GM19239 (cell line): ENCODE data around the gene PPM1N.

ENCODE experiments used
- DNase-seq: peaks from one replicate; pipeline ENCODE4 v3.0.0; 2011; ENCODE audit warnings: low spot score; ENCODE audit not compliant: insufficient read length
- FAIRE-seq: peaks from 2 replicates; lab custom pipeline; 2011; peaks lifted over from hg19 to GRCh38; lab: Jason Lieb, UNC

Gene PPM1N

DNA sequence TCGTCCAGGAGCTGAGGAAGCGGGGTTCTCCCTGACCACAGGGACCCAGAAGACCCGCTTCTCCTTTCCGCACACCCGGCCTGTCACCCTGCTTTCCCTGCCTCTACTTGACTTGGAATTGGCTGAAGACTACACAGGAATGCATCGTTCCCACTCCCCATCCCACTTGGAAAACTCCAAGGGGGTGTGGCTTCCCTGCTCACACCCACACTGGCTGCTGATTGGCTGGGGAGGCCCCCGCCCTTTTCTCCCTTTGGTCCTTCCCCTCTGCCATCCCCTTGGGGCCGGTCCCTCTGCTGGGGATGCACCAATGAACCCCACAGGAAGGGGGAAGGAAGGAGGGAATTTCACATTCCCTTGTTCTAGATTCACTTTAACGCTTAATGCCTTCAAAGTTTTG is 27.9 kb downstream of the PPM1N start:
- DNase-seq (no peak), FAIRE-seq (no peak)

- DNase-seq (no peak), FAIRE-seq (no peak)
Observed at GRCh38 chr19:45526971-45527370, 28.7 kb downstream of the PPM1N start.

GRCh38 chr19:45527731-45528130 is 29.5 kb downstream of the PPM1N start:
- FAIRE-seq (no peak), DNase-seq (no peak)

DNA sequence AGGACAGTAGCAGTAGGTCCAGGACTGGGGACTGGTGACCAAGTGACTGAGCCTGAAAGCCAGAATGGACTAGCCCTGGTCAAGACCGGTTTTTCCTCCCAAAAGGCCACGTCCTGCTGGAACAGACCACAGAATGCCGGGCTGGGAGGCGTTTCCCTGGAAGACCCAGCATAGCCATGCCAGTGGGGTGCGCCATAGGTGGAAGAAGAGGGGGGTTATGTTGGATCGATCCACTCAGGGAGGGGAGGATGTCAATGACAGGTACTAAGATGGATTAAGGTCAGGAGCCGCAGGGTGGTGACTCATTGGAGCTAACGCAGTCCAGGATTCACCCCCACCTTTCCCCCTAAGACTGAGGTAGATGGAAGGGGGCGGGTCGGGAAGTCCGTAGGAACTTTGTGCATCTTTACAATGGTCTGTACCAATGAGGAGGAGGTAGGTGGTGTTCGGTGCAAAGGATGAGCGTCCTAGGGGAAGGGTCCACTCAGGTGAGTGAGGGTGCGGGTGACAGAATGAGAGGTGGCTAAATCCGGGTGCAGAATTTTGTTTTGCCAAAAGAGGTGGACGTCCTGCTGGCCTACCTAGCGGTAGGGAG is 30.0 kb downstream of the PPM1N start:
- no peak for DNase-seq

DNA sequence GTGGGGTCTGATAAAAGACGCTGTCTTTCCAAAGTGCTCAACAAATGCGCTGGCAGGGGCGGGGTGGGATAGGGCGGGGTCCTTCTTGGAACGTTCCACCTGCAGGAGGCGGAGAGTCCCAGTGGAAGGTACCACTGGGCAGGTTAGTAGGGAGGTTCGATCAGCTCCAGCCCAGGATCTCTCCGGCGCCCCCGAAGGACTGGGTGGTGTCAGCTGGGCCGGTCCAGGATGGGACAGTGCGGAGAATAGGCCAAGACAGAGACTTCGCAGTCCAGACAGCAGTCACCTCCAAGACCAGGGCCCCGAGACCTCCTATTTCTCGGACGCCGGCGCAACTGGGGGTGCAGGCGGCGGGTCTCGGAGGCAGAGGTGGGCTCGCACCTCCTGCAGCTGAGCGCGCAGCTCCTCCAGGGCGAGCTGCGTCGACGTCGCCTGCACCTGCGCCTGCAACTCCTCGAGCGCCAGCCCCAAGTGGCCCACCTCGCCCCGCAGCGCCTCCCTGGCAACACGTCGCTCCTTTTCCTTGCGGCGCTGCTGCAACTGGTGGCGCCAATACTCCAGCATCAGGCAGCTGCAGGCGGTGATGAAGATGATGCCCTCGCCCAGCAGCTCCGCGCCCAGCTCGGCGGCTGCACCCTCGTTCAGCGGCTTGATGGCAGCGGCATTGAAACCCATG is 30.6 kb downstream of the PPM1N start:
- no peak for FAIRE-seq
- DNase-seq, result no peak

More for the DNA sequence above, 30.0 kb downstream of the PPM1N start:
- no peak for FAIRE-seq

- FAIRE-seq (no peak), DNase-seq (no peak)
Observed at GRCh38 chr19:45529420-45529785, 31.2 kb downstream of the PPM1N start.

- no peak for FAIRE-seq
- no peak for DNase-seq
Observed at GRCh38 chr19:45531349-45531748, 33.1 kb downstream of the PPM1N start.

- no peak for DNase-seq
Observed at GRCh38 chr19:45539459-45539858, 41.2 kb downstream of the PPM1N start.

DNA sequence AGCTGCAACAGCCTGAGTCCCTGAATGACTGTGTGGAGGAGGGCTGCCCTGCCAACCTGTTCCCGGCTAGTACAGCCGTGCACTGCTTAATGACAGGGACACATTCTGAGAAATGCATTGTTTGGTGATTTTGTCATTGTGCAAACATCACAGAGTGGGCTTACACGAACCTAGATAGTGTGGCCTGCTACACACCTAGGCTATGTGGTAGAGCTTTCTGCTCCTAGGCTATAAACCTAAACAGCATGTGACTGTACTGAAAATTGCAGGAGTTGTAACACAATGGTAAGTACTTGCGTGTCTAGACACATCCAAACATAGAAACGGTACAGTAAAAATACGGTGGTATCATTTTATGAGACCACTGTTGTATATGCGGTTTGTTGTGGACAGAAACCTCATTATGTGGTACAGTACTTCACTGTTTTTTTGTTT is 44.0 kb downstream of the PPM1N start:
- FAIRE-seq, result no peak
- no peak for DNase-seq

More at GRCh38 chr19:45539459-45539858, 41.2 kb downstream of the PPM1N start:
- no peak for FAIRE-seq

- DNase-seq, result no peak
- no peak for FAIRE-seq
Observed at GRCh38 chr19:45547211-45547770, 49.0 kb downstream of the PPM1N start.

DNA sequence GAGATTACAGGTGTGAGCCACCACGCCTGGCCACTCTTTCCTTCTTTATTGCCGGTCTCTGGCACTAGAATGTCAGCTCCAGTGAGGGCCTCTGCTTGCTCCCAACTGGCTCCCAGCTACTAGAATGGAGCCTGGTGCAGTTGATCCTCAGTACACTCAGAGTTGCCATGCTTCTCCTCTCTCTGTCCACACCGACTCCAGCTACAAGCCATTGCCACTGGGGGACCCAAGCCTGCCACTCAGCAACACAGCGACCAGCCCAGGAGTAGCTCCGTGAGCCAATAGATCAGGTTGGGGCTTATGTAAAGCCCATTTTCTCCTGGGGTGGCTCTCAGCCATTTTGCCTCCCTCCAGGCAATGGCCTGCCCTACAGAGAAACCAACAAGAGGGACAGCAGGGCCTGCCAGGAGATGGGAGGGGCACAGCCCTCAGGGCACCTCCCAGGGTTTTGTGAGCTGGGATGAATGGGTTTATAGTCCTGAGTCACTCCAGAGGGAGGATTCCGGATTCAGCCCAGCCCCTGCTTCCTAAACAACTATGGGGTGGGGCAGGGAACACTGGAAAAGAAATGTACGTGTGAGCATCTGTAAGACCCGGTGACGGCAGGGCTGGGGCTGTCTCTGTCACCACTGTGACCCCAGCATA is 49.8 kb downstream of the PPM1N start:
- DNase-seq (no peak), FAIRE-seq (no peak)
